GM19023 (cell line): ENCODE results near the gene MCC.
A peak's percentile ranks its signal among the peaks of the same experiment; 100 is the strongest.

Source experiments
- ATAC-seq: cut with Tn5 transposase; IDR thresholded peaks from one replicate; pipeline ENCODE4 v1.9.1; 2021; ENCODE audit warnings: mild to moderate bottlenecking, moderate library complexity; ENCODE audit not compliant: unreplicated experiment

Gene MCC

DNA sequence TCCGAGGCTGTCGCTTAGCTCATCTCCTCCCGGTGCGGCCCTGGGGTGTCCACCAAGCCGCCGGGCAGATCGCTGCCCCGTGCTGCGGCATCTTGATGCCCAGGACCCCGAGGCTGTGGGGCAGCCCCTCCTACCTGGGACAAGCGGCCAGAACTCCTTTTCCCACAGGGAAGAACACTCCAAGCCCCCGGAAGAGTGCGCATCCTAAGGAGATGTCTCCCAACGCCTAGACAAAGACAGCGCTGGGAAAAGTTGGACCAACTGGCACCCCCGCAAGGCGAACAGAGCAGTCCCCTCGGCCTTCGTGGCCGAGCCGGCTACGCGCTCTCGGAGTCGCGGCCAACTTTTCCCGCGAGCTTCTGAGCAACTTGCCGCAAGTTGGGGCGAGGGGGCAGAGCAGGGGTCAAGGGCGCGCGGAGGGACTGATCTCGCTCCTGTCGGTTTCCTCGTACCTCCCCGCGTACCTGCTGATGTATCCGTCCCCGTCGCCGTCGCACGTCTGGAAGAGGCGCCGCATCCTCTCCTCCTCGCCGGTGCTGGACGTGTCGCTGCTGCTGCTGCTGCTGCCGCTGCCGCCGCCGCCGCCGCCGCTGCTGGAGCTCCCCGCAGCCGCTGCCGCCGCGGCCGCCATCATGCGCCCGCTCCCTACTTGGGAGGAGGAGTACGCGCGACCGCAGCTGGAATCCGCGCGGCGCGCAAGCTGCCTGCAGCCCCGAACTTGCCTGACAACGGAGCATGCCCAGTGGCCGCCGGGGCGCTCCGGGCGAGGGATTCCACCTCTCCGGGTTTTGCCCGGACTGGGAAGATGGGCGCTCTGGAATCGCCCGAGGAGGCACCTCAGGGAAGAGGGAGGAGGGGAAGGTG is at the start of gene MCC:
Gene MCC (minus strand): TSS at position 673 of the 864 bp plus-strand sequence.
- ATAC-seq: peak; percentile 48

DNA sequence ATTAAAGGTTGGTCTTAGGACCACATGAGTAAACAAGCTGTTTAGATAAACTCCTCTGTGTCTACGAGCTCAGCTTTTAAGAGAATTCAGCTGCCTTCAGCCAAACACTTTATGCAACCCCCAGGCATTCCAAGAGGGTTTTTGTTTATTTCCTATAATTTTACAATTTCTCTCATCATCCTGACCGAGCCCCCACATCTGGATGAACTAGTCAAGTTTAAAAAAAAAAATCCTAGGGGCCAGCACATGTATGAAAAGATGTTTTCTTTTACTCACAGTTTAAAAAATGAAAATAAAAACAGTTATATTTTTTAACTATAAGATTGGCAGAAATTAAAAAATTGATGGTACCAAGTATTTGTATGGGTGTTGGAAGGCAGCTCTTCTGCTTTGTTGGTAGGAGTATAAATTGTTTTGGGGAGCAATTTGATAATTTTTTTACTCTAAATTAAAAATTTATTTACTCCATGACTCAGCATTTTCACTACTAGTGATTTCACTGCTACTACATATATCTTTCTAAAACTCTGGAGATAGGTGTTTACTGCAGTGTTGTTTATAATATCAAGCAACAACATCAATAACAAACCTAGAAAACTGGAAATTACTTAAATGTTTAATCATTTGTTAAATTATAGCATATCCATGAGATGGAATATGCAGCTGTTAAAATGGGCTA is 43.4 kb upstream of the MCC start:
- ATAC-seq: no peak

DNA sequence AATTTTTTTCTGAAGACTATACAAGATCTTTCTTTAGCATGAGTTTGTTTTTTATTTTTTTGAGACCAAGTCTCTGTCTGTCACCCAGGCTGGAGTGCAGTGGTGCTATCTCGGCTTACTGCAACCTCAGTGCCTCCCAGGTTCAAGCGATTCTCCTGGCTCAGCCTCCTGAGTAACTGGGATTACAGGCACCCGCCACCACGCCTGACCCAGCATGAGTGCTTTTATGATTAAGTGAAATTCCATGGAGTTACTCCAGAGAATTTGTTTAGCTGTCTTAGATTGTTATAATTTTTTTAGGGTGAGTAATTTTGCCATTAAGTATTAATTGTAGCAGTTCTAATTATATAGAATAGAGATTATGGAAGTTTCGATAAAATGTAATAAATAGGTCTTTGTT is 39.5 kb upstream of the MCC start:
- no peak for ATAC-seq

DNA sequence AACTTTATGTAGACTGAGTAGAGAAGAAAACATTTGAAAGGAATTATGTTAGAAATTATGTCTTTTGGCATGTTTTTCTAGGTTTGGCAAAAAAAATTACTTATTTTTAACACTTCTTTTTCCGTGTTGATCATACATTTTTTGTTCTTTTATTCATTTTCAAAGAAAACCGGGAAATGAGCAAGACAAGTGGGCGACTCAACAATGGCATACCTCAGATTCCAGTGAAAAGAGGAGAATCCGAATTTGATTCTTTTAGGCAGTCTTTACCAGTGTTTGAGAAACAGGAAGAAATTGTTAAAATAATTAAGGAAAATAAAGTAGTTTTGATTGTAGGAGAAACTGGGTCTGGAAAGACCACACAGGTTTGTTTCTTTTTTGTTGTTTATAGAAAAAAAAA is 38.2 kb upstream of the MCC start:
- ATAC-seq: no peak

DNA sequence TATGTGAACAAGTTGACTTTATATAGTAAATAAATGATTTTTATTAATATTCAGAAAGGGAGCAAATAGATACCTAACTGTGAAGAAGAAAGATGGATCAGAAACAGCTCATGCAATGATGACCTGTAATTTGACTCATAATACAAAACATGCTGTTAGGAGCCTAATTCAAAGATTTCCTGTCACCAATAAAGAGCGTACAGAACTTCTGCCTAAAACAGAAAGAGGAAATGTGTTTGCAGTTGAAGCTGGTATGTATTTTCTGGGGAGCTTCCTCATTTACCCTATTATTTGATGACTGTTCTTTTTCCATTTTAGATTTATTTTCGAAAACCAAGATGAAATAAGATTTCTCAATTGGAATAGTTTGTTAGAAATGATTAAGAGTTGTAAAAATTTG is 36.7 kb upstream of the MCC start:
- no peak for ATAC-seq

DNA sequence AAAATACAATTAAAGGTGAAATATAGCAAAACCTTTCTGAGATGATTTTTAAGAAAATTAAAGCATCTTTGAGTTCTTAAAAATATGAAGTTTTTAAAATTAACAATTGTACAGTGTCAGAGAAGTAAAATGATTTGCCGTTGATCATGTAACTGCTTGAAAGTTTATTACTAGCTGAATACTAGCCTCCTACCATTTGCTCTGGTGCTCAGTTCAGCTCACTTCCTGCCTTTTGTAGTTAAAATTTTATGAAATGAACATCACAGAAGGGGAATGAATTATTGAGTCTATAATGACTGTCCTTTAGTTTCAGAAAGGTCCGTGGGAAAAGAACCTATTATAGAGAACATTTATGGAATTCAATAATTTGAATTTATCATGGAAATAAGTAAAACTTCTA is 34.9 kb upstream of the MCC start:
- no peak for ATAC-seq

DNA sequence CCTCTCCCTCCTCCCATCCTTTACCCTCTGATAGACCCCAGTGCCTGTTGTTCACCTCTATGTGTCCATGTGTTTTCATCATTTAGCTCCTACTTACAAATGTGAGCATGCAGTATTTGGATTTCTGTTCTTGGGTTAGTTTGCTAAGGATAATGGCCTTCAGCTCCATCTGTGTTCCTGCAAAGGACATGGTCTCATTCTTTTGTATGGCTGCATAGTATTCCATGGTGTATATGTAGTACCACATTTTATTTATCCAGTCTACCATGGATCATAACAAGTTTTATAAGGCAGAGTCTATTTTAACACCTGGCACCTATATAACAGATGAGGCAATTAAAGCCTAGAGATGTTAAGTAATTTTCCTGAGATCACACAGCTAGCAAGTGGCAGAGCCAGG is 32.6 kb upstream of the MCC start:
- no peak for ATAC-seq

DNA sequence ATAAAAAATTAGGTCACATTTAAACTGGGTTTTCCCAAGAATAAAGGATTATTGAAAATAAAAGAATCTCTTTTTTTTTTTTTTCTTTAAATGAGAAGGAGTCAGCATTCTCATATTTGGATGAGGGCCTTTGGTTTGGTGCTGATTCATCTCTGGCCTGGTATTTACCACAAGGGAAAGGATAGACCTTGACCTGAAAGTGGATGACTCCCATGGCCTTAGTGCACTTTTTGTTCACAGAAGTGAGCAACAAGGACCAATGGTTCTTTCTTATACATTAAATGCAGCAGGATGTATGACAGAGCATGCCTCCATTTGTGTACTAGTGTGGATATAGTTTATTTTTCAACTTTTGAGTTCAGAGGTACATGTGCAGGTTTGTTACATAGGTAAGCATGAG is 32.2 kb upstream of the MCC start:
- ATAC-seq: peak; percentile 69

DNA sequence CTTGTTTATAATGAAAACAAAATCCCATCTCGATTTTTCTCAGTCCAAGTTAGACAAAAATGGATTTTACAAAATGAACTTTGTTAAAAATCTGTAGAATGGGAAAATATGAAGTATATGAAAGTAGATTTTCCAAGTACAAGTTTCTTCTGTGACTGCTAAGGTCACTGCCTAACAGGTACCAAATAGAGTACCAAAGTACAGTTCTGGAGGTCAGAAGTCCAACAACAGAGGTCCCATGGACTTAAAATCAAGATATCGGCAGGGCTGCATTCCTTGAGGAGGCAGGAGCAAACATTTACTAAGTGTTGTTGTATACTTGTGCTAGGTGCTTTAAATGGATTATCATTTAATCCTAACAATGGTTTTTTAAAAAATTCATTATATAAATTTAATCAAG is 31.2 kb upstream of the MCC start:
- ATAC-seq: no peak

DNA sequence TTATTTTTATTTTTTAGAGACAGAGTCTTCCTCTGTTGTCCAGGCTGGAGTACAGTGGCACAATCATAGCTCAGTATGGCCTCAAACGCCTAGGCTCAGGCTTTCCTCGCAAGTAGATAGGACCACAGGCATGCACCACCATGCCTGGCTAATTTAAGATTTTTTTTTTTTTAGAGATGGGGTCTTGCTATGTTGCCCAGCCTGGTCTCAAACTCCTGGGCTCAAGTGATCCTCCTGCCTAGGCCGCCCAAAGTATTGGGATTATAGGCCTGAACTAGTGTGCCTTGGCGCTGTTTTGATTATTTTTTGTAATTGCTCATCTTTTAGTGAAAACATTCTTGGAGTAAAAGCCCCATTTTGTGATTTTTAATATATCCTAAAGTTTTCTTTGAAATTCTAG is 30.6 kb upstream of the MCC start:
- no peak for ATAC-seq

DNA sequence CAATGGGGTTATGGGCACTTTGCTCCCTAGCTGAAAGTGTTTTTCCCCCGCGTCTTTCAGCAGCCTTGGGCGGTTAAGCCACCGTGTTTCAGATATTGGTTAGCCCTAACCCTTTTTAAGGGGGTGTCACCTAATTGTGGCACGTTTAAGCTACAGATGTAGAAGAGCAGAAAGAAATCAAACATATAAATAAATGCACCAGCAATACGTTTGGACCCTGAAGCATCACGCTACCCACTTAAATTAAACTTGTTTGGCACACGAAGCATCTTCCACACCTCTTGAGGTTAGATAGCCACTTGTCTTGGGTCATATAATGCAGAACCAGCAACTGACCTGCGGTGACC is 26.0 kb upstream of the MCC start:
- no peak for ATAC-seq

DNA sequence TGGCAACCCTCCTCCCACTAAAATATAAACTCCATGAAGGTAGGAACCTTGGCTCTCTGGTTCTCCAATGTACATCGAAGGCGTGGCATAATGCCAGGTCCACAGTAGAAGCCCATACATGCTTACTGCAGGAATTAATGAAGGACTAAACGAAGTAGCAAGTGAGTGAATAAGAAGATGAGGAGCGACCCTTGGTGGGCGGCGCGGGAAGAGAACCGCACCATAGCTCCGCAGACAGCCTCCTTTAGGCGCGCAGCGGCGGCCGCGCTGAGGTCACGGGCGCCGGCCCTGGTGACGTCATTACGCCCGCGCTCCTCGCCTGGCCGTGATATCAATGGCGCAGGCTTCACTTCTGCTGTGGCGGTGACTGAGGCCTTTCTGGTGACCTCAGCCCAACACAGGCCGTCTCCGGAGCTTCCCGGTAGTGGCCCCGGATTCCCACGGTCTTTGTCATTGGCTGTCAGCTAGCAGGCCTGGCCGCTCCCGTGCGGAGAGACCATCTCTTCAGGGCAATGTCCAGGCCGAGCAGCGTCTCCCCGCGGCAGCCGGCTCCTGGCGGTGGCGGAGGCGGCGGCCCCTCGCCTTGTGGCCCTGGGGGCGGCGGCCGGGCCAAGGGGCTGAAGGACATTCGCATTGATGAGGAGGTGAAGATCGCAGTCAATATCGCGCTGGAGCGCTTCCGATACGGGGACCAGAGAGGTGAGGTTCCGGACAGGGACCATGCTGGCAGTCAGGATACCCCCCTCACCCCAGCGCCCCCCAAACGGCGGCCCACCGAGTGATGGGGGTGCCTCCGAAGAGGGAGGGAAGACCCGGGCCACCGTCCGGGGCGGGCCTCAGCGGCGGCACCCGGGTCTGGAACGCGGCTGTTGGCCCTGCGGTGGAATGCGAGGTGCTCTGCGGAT is 25.4 kb upstream of the MCC start, which contains the start of gene YTHDC2:
Gene YTHDC2 (plus strand): TSS at position 311 of the 905 bp plus-strand sequence. CDS start 202 bp downstream, at position 513.
- peak; percentile 100 for ATAC-seq

DNA sequence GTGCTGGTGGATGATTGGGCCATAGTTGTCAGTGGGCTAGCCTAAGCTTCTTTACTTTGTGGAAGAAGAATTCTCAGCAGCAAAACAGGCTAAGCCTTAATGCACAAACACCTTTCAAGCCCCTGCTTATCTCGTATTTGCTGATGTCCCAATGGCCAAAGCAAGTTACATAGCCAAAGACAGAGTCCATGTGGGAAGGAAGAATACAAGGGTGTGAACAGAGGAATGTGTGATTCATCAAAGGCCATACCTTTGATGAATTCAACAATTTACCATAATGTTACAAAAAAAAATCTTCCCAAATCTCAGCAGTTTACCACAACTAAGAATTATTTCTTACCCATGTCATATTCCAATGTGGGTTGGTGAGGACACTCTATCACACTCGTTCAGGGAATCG is 24.1 kb upstream of the MCC start:
- no peak for ATAC-seq

DNA sequence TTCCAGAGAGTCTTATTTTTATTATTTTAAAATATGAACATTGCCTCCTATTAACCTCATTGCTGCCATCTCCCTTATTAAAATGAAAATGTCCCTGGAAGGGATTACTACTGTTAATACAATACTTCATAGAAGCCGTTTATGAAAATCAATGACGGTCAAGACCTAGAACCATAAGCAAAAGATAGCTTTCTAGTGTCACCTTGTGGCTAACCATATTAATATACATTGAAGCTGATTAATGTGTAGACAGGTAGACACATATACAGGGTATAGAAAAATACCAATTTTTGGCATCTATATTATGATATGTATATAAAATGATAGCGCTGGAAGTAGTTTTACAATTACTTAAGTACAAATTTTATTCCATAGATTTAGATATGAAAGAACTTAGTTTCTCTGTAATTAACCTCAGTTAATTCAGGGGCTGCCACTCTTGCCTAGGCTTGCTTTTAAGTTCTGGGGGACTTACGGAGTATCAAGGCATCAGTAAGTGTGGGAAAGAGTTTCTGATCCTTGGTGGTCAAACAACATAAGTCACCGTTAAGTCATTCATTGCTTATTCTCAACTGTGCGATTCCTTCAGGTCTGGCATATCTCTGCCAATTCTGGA is 22.7 kb upstream of the MCC start:
- ATAC-seq: no peak

DNA sequence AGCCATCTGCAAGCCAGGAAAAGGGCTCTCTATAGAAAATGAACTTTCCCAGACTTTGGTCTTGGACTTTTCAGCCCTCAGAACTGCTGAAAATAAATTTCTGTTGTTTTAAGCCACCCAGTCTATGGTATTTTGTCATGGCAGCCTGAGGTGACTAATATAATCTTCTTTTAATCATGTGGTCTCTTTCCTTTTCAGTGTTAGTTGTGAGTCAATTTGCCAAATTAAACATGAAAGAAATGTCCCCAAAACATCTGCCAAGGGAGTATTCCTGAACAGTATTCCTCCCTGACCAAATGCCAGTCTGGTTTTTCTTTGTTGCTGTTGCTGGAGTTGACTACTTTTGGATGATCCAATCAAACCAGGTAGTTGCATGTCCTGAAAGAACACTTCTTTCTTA is 20.5 kb upstream of the MCC start:
- ATAC-seq: no peak

DNA sequence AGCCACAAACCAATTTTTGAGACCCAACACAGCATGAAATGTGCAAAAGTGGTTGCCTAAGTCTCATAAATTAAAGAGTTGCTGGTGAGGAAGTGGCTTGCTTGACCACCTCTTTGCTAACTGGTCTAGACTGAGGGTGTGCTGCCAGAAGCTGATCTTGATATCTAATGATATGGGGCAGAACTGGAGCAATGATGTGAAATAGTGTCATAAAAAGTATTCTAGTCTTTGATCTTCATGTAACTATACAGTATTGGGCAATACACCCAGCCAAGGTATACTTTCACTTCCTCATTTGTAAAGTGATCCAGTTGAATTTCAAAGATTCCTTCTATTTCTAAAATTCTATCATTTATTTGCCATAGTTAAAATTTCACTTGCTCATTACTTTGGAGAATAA is 19.3 kb upstream of the MCC start:
- no peak for ATAC-seq

DNA sequence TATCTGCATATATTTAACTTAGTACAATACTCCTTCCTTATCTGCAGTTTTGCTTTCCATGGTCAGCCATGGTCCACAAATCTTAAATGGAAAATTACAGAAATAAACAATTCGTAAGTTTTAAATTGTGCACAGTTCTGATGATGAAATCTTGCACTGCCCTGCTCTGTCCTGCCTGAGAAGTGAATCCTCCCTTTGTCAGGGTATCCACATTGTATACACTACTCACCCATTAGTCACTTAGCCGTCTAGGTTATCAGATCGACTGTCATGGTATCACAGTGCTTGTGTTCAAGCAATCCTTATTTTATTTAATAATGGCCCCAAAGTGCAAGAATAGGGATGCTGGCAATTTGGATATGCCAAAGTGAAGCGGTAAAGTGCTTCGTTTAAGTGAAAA is 16.9 kb upstream of the MCC start:
- no peak for ATAC-seq

DNA sequence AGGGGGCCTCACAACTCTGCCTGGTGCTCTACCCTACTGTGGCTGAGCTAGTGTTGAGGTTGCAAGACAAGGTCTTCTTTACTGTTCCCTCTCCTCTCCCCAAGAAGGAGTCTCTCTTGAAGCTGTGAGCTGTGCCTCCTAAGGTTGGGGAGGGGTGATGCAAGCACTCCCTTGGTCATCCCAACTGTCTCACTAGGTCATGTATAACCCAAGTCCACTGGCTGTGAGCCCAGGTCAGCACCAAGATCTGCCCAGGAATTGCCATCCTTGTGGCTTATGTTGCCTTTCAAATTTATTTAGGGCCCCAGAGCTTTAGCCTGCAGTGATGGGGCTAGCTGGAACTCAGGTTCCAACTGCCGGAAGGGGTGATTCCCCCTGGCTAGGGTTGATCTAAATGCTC is 14.9 kb upstream of the MCC start:
- ATAC-seq: no peak

DNA sequence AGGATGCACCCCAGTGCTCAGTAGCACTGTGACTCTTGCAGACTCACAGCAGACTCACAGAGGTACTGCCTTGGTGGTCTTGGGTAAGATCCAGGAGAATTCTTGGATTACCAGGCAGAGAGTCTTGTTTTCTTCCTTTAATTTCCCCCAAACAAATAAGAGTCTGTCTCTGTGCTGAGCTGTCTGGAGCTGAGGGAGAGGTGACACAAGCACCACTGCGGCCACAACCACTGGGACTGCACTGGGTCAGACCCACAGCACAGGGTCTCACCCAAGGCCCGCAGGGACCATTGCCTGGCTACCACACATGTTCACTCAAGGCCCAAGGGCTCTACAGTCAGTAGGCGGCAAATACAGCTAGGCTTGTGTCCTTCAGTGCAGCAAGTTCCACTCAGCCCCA is 13.8 kb upstream of the MCC start:
- ATAC-seq: no peak

DNA sequence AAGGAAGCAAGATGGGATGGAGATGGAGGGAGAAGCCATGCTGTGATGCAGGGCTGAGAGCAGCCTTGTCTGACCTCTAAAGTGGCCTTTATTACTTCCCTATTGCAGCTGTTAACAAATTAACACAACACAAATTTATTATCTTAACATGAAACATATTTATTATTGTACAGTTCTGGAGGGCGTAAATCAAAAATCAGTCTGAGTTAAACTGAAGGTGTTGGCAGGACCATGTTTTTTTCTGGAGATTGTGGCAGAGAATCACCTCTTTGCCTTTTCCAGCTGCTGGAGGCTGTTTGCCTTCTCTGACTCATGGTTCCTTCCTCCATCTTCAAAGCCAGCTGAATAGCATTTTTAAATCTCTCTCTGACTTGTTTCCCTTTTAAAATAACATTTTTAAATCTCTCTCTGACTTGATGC is 7.2 kb upstream of the MCC start:
- ATAC-seq: no peak

DNA sequence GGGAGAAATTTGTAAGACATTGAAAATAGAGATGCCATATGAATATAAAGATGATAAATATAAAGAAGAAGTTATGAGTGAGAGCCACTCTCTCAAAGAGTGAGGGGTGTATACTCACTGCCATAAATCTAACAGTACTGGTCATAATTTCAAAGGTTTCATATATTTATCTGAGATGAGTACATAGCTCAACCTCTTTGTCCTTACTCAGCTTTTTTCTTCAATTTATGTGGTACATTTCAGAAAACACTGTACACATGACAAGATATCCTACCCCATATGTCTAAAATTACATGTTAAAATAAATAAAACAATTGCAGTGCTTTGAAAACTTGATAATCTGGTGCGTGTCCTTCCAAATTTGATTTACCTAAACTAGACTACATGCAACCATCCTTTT is 5.2 kb upstream of the MCC start:
- ATAC-seq: no peak
